Loucy (cell line): Measurements from ENCODE around the gene PORCN.

Source experiments
- CTCF ChIP-seq: fragments of 200-600 bp; sonication (generic); conservative IDR thresholded peaks from 2 replicates; pipeline ENCODE4 v1.5.1; 2014; ENCODE audit warnings: mild to moderate bottlenecking, antibody characterized with exemption, low read length
- EZH2phosphoT487 ChIP-seq: fragments of 200-600 bp; IDR thresholded peaks from 2 replicates; pipeline ENCODE4 v1.6.1; 2018; ENCODE audit warnings: antibody characterized with exemption, mild to moderate bottlenecking, moderate library complexity, borderline replicate concordance

- no peak for TF ChIP-seq CTCF
- TF ChIP-seq EZH2phosphoT487: no peak
Observed at GRCh38 chrX:48520976-48521352, 12.2 kb downstream of the PORCN start.
